ENCODE data around the gene DLGAP1. TPM values are rescaled to one million over a fixed set of nuclear protein-coding genes. Genes with fewer than 3 reads are reported as not detected.

DLGAP1 gene
- total RNA-seq, 1 experiment from 2014 or later: 0.39 TPM

DNA sequence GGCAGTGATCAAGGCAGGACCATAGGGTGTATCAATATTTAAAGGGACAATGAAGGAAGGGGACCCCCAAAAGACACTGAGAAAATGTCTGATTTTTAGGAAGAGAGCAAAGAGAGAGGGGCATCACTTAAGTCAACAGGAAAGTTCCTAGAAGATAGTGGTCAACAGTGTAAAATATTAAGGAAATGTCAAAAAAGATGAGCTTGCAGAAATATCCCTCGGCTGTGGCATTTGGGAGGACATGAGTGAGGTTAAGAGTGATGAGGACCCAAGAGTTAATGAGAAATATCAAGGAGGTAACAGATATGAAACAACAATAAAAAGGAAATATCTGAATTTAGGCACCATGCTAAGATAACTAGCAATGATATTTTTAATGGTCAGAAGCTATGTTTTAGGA lies 665.6 kb downstream of the DLGAP1 start:
- Histone ChIP-seq H3K9me3 (ENCODE audit: control insufficient read depth in 1 of 2, insufficient read depth in 1 of 2, low read depth in 1 of 2, low read length in 2 of 2) (no peaks in the 10 kb centered on the region), H3K36me3 (ENCODE audit: control insufficient read depth in 1 of 2, insufficient read depth in 2 of 2, low read length in 2 of 2) (no peaks in the 10 kb centered on the region), H2AFZ (ENCODE audit: low read depth, low read length, poor library complexity, severe bottlenecking) (no peak overlapping the region), H3K4me2 (ENCODE audit: low read length) (no peak overlapping the region), H4K20me1 (ENCODE audit: insufficient read depth) (no peaks in the 10 kb centered on the region), H3K9me2 (ENCODE audit: insufficient read depth) (no peaks in the 10 kb centered on the region), H3K79me2 (ENCODE audit: insufficient read depth, low read length) (no peaks in the 10 kb centered on the region), H3K4me1 (ENCODE audit: control insufficient read depth in 1 of 2, insufficient read depth in 2 of 2, low read length in 2 of 2) (peaks cover 3 to 6% of the 10 kb centered on the region in 2 experiments; a peak in 3 of 4 replicates), H3K27ac (ENCODE audit: low read depth, low read length) (no peak overlapping the region), H3K27me3 (ENCODE audit: insufficient read depth, low read length) (no peaks in the 10 kb centered on the region), H3K9ac (ENCODE audit: low read length) (no peak overlapping the region), H3K4me3 (replicated peaks in 1 of 2; ENCODE audit: low read depth in 1 of 2, low read length in 2 of 2) (no peak overlapping the region)
- intact Hi-C loops (cut with micrococcal nuclease): no loop called here
- ChIA-PET POLR2A (no interaction called here), RAD21 (ENCODE audit: low non-redundant PET in 1 of 2, low total read pairs in 2 of 2, uncharacterized antibody in 2 of 2, unreplicated experiment in 2 of 2) (no interaction called here), CTCF (interaction anchor here (0.6 kb wide), 1 partner anchor 317 kb away, joined by 3 read pairs; no protein-coding TSS in a partner anchor)
- DNase-seq (ENCODE audit: low read depth, low spot score) (no peak), ATAC-seq (no peak)
- no TSS peak for BruUV-seq (replicated peaks)
- no peak for TF ChIP-seq CEBPB (IDR thresholded peaks at IDR 0.05; ENCODE audit: low read depth)
- TF ChIP-seq JUND (IDR thresholded peaks at IDR 0.05): no peak
- TF ChIP-seq TCF7L2 (IDR thresholded peaks at IDR 0.05; ENCODE audit: borderline replicate concordance, extremely low read depth, insufficient read depth, insufficient read length): no peak

DNA sequence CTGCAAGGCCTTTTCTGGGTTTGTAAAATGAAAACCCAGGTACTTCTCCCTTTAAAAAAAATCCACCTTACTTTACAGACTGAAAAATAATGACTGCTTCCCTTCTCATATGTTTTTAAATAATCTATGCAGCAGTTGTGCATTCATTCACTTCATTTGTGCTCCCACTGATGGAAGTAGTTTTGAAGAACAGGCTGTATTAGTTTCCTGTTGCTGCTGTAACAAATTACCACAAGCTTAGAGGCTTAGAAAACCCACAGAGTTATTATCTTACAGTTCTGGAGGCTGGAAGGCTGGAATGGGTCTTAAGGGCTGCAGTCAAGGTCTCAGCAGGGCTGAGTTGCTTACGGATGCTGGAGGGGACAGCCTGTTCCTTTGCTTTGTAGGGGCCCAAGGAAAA lies 670.2 kb downstream of the DLGAP1 start:
- Histone ChIP-seq H3K9me3 (ENCODE audit: control insufficient read depth in 1 of 2, insufficient read depth in 1 of 2, low read depth in 1 of 2, low read length in 2 of 2) (no peaks in the 10 kb centered on the region), H3K4me3 (replicated peaks in 1 of 2; ENCODE audit: low read depth in 1 of 2, low read length in 2 of 2) (no peak overlapping the region), H3K27me3 (ENCODE audit: insufficient read depth, low read length) (no peaks in the 10 kb centered on the region), H3K4me1 (ENCODE audit: control insufficient read depth in 1 of 2, insufficient read depth in 2 of 2, low read length in 2 of 2) (no peaks in the 10 kb centered on the region), H3K4me2 (ENCODE audit: low read length) (no peak overlapping the region), H3K79me2 (ENCODE audit: insufficient read depth, low read length) (no peaks in the 10 kb centered on the region), H4K20me1 (ENCODE audit: insufficient read depth) (no peaks in the 10 kb centered on the region), H3K9me2 (ENCODE audit: insufficient read depth) (no peaks in the 10 kb centered on the region), H2AFZ (ENCODE audit: low read depth, low read length, poor library complexity, severe bottlenecking) (no peak overlapping the region), H3K36me3 (ENCODE audit: control insufficient read depth in 1 of 2, insufficient read depth in 2 of 2, low read length in 2 of 2) (no peaks in the 10 kb centered on the region), H3K9ac (ENCODE audit: low read length) (no peak overlapping the region), H3K27ac (ENCODE audit: low read depth, low read length) (no peak overlapping the region)
- ATAC-seq (no peak), DNase-seq (ENCODE audit: low read depth, low spot score) (no peak)
- intact Hi-C loops (cut with micrococcal nuclease): no loop called here
- ChIA-PET CTCF (interaction anchor here (0.9 kb wide), 1 partner anchor 14 kb away, joined by 3 read pairs; no protein-coding TSS in a partner anchor), RAD21 (ENCODE audit: low non-redundant PET in 1 of 2, low total read pairs in 2 of 2, uncharacterized antibody in 2 of 2, unreplicated experiment in 2 of 2) (no interaction called here), POLR2A (no interaction called here)
- no TSS peak for BruUV-seq (replicated peaks)
- TF ChIP-seq ELF1 (IDR thresholded peaks at IDR 0.05; ENCODE audit: borderline replicate concordance, low read depth) (no peak), TCF7L2 (IDR thresholded peaks at IDR 0.05; ENCODE audit: borderline replicate concordance, extremely low read depth, insufficient read depth, insufficient read length) (no peak), POLR2AphosphoS5 (IDR thresholded peaks at IDR 0.05; ENCODE audit: low read depth, low read length) (no peak), JUND (IDR thresholded peaks at IDR 0.05) (no peak), EZH2 (IDR thresholded peaks at IDR 0.05) (no peak), FOSL1 (IDR thresholded peaks at IDR 0.05; ENCODE audit: low read depth) (no peak), SRF (IDR thresholded peaks at IDR 0.05; ENCODE audit: low read depth) (no peak), CTCF (IDR thresholded peaks at IDR 0.05 in 2 of 3, conservative IDR thresholded peaks at IDR 0.05 in 1 of 3; ENCODE audit: borderline replicate concordance in 1 of 3, insufficient read depth in 1 of 3, low read depth in 2 of 3, low read length in 2 of 3) (no peak), MAX (IDR thresholded peaks at IDR 0.05) (no peak), POLR2A (IDR thresholded peaks at IDR 0.05; ENCODE audit: borderline replicate concordance, extremely low read depth, insufficient read depth, insufficient read length) (no peak), ZFX (IDR thresholded peaks at IDR 0.05) (no peak), ZNF274 (IDR thresholded peaks at IDR 0.05; ENCODE audit: low read depth, low read length) (no peak), SP1 (IDR thresholded peaks at IDR 0.05; ENCODE audit: low read depth) (no peak), CBX3 (IDR thresholded peaks at IDR 0.05; ENCODE audit: low read depth) (no peak), RAD21 (IDR thresholded peaks at IDR 0.05; ENCODE audit: low read depth) (no peak), CEBPB (IDR thresholded peaks at IDR 0.05; ENCODE audit: low read depth) (no peak), EZH2phosphoT487 (IDR thresholded peaks at IDR 0.05; ENCODE audit: borderline replicate concordance) (no peak), SIN3A (IDR thresholded peaks at IDR 0.05; ENCODE audit: low read depth) (no peak), EGR1 (IDR thresholded peaks at IDR 0.05; ENCODE audit: low read depth) (no peak)
- TF ChIP-seq, protein P1, sequence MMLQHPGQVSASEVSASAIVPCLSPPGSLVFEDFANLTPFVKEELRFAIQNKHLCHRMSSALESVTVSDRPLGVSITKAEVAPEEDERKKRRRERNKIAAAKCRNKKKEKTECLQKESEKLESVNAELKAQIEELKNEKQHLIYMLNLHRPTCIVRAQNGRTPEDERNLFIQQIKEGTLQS (IDR thresholded peaks at IDR 0.05): no peak

All from HCT116 (cell line).